H9 (cell line): ENCODE data around the gene RAB11A. TPM values are rescaled to one million over a fixed set of nuclear protein-coding genes. Genes with fewer than 3 reads are reported as not detected.

Experiments
- DNase-seq: peaks from one replicate; pipeline ENCODE4 v3.0.0-alpha.2; 2017
- H2AFZ ChIP-seq: one replicate; pipeline ENCODE4 v1.6.1; 2013; ENCODE audit warnings: mild to moderate bottlenecking, low read length, control low read depth, moderate library complexity
- H2AK5ac ChIP-seq: 2 replicates; pipeline ENCODE4 v1.6.1; 2013; ENCODE audit warnings: low read length, control low read depth, mixed read lengths; ENCODE audit not compliant: insufficient read length
- H2BK120ac ChIP-seq: one replicate; pipeline ENCODE4 v1.6.1; 2013; ENCODE audit warnings: low read depth, mild to moderate bottlenecking, low read length, control low read depth, inconsistent platforms; ENCODE audit not compliant: poor library complexity, severe bottlenecking
- H2BK12ac ChIP-seq: 2 replicates; pipeline ENCODE4 v1.6.1; 2013; ENCODE audit warnings: low read length, control low read depth, mixed read lengths, low read depth; ENCODE audit not compliant: insufficient read length
- H2BK15ac ChIP-seq: 2 replicates; pipeline ENCODE4 v1.6.1; 2013; ENCODE audit warnings: low read depth, low read length, control low read depth
- H2BK20ac ChIP-seq: one replicate; pipeline ENCODE4 v1.6.1; 2013; ENCODE audit warnings: low read depth, mild to moderate bottlenecking, low read length, control low read depth, inconsistent platforms; ENCODE audit not compliant: poor library complexity, severe bottlenecking
- H2BK5ac ChIP-seq: 2 replicates; pipeline ENCODE4 v1.6.1; 2013; ENCODE audit warnings: low read length, control low read depth, mixed read lengths; ENCODE audit not compliant: insufficient read length
- H3K14ac ChIP-seq: 2 replicates; pipeline ENCODE4 v1.6.1; 2013; ENCODE audit warnings: low read length, control low read depth; ENCODE audit not compliant: insufficient read depth
- H3K18ac ChIP-seq: 2 replicates; pipeline ENCODE4 v1.6.1; 2013; ENCODE audit warnings: low read depth, mild to moderate bottlenecking, mixed read lengths, low read length, control low read depth; ENCODE audit not compliant: insufficient read length
- H3K23ac ChIP-seq: 2 replicates; pipeline ENCODE4 v1.6.1; 2013; ENCODE audit warnings: low read length, control low read depth, mixed read lengths, low read depth; ENCODE audit not compliant: insufficient read length
- H3K23me2 ChIP-seq: 2 replicates; pipeline ENCODE4 v1.6.1; 2013; ENCODE audit warnings: low read depth, mild to moderate bottlenecking, mixed read lengths, low read length, control low read depth; ENCODE audit not compliant: insufficient read length, poor library complexity, severe bottlenecking
- H3K27ac ChIP-seq: 2 replicates; pipeline ENCODE4 v1.5.1; 2013; ENCODE audit warnings: low read length, control low read depth, mixed read lengths, low read depth; ENCODE audit not compliant: insufficient read length
- H3K27me3 ChIP-seq: 2 replicates; pipeline ENCODE4 v1.6.1; 2013; ENCODE audit warnings: low read length, control low read depth, inconsistent platforms; ENCODE audit not compliant: insufficient read depth
- H3K4ac ChIP-seq: 2 replicates; pipeline ENCODE4 v1.6.1; 2013; ENCODE audit warnings: low read depth, mild to moderate bottlenecking, control low read depth, inconsistent platforms, low read length, moderate library complexity
- H3K4me1 ChIP-seq: 2 replicates; pipeline ENCODE4 v1.6.1; 2013; ENCODE audit warnings: low read length, control low read depth, inconsistent platforms; ENCODE audit not compliant: insufficient read depth
- H3K4me2 ChIP-seq: 2 replicates; pipeline ENCODE4 v1.6.1; 2013; ENCODE audit warnings: low read length, control low read depth, mixed read lengths; ENCODE audit not compliant: insufficient read length, insufficient read depth
- H3K56ac ChIP-seq: 2 replicates; pipeline ENCODE4 v1.6.1; 2013; ENCODE audit warnings: low read depth, mild to moderate bottlenecking, mixed read lengths, low read length, control low read depth; ENCODE audit not compliant: insufficient read length
- H3K79me1 ChIP-seq: 2 replicates; pipeline ENCODE4 v1.6.1; 2013; ENCODE audit warnings: low read depth, mild to moderate bottlenecking, moderate library complexity, low read length, control low read depth, inconsistent platforms; ENCODE audit not compliant: insufficient read depth, poor library complexity, severe bottlenecking
- H3K79me2 ChIP-seq: 2 replicates; pipeline ENCODE4 v1.6.1; 2013; ENCODE audit warnings: low read length, control low read depth, inconsistent platforms; ENCODE audit not compliant: insufficient read depth
- H3K9ac ChIP-seq: 2 replicates; pipeline ENCODE4 v1.6.1; 2013; ENCODE audit warnings: low read length, control low read depth, mixed read lengths; ENCODE audit not compliant: insufficient read length; ENCODE audit errors: extremely low read depth
- H3K9me3 ChIP-seq: one replicate; pipeline ENCODE4 v1.6.1; 2013; ENCODE audit warnings: low read depth, low read length, inconsistent platforms; ENCODE audit not compliant: control insufficient read depth
- H3T11ph ChIP-seq: one replicate; pipeline ENCODE4 v1.6.1; 2013; ENCODE audit warnings: mild to moderate bottlenecking, low read length, control low read depth, inconsistent platforms
- H4K20me1 ChIP-seq: one replicate; pipeline ENCODE4 v1.6.1; 2013; ENCODE audit not compliant: control insufficient read depth, insufficient read length, insufficient read depth
- H4K5ac ChIP-seq: 2 replicates; pipeline ENCODE4 v1.6.1; 2013; ENCODE audit warnings: low read depth, mild to moderate bottlenecking, mixed read lengths, low read length, control low read depth; ENCODE audit not compliant: insufficient read length
- H4K8ac ChIP-seq: replicated peaks from 2 replicates; pipeline ENCODE4 v1.6.1; 2013; ENCODE audit warnings: low read length, control low read depth, mixed read lengths, low read depth; ENCODE audit not compliant: insufficient read length
- H4K91ac ChIP-seq: 2 replicates; pipeline ENCODE4 v1.6.1; 2013; ENCODE audit warnings: low read depth, mild to moderate bottlenecking, moderate library complexity, mixed read lengths, low read length, control low read depth; ENCODE audit not compliant: insufficient read length
- H3K27ac Mint-ChIP-seq, 3 experiments: 2 replicates in 2 of 3; 3 replicates in 1 of 3; pipeline ENCODE4 v1.8.0; 2020 to 2021; ENCODE audit warnings: mixed read lengths in 3 of 3, mild to moderate bottlenecking in 1 of 3, moderate library complexity in 1 of 3
- H3K27me3 Mint-ChIP-seq: 2 replicates; pipeline ENCODE4 v1.8.0; 2021; ENCODE audit warnings: low read depth, mild to moderate bottlenecking, moderate library complexity, mixed read lengths
- H3K36me3 Mint-ChIP-seq, 3 experiments: 2 replicates in 2 of 3; 3 replicates in 1 of 3; pipeline ENCODE4 v1.8.0; 2020 to 2021; ENCODE audit warnings: low read depth in 3 of 3, mixed read lengths in 3 of 3; ENCODE audit not compliant: insufficient read depth in 1 of 3
- H3K4me1 Mint-ChIP-seq, 2 experiments: 2 replicates each; pipeline ENCODE4 v1.8.0; 2020; ENCODE audit warnings: mixed read lengths in 2 of 2
- H3K4me3 Mint-ChIP-seq, 2 experiments: 2 replicates in 1 of 2; 3 replicates in 1 of 2; pipeline ENCODE4 v1.8.0; 2020 to 2021; ENCODE audit warnings: mild to moderate bottlenecking in 2 of 2, mixed read lengths in 2 of 2, moderate library complexity in 1 of 2
- H3K9me3 Mint-ChIP-seq, 2 experiments: 2 replicates in 1 of 2; 3 replicates in 1 of 2; pipeline ENCODE4 v1.8.0; 2020; ENCODE audit warnings: mild to moderate bottlenecking in 2 of 2, mixed read lengths in 2 of 2, moderate library complexity in 1 of 2
- WGBS: extraction: QIAGEN DNeasy Blood & Tissue Kit; methylation state at CpG from one replicate; pipeline ENCODE4 v1.1.7; 2013; ENCODE audit warnings: missing lambda C conversion rate, low lambda C conversion rate, mixed read lengths; ENCODE audit not compliant: insufficient read length; ENCODE audit errors: extremely low coverage; 5-methylcytosine and 5-hydroxymethylcytosine counted together
- total RNA-seq: library from RNA; stranded (reverse); gene quantifications from 2 replicates; pipeline ENCODE4 v1.2.1, GENCODE V29; 2021
- TF ChIP-seq, protein P1 (sequence below): fragments of 200-600 bp; sonication (generic); conservative IDR thresholded peaks from 3 replicates; pipeline ENCODE4 v1.8.0; 2021; ENCODE audit warnings: antibody characterized with exemption, mild to moderate bottlenecking

The RAB11A gene
- total RNA-seq, 1 experiment from 2014 or later: 217 TPM

DNA sequence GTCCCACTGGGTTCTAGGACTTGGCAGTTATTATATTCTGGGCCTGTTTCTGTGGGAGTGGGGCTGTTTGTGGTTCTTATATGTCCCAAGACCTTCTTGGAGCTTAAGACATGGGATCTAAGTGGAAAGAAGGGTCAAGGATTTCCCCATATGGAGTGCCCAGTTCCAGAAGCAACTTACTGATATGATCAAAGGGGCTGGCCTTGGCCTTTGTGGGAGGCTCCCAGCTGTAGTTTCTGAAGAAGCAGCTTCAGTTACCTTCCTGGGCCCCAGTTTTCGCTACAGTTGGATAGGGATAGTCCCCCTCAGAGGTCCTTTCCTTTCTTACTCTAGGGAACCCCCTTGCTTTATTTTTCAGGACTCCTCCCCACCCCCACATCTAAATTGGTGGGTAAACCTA lies 56.0 kb downstream of the RAB11A start:
- no peaks in the 10 kb centered on the region for H3K27me3 ChIP-seq
- no peaks in the 10 kb centered on the region for H3K79me1 ChIP-seq
- no peak overlapping the region for H2BK5ac ChIP-seq
- no peak overlapping the region for H2BK12ac ChIP-seq
- no peak overlapping the region for H3T11ph ChIP-seq
- peaks cover 2% of the 10 kb centered on the region; the same call in 1 of the 2 replicates for H3K4me1 ChIP-seq
- TF ChIP-seq, protein P1, sequence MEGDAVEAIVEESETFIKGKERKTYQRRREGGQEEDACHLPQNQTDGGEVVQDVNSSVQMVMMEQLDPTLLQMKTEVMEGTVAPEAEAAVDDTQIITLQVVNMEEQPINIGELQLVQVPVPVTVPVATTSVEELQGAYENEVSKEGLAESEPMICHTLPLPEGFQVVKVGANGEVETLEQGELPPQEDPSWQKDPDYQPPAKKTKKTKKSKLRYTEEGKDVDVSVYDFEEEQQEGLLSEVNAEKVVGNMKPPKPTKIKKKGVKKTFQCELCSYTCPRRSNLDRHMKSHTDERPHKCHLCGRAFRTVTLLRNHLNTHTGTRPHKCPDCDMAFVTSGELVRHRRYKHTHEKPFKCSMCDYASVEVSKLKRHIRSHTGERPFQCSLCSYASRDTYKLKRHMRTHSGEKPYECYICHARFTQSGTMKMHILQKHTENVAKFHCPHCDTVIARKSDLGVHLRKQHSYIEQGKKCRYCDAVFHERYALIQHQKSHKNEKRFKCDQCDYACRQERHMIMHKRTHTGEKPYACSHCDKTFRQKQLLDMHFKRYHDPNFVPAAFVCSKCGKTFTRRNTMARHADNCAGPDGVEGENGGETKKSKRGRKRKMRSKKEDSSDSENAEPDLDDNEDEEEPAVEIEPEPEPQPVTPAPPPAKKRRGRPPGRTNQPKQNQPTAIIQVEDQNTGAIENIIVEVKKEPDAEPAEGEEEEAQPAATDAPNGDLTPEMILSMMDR: no peak
- no peak overlapping the region for H3K27ac Mint-ChIP-seq
- H3K18ac ChIP-seq: no peak overlapping the region
- no peaks in the 10 kb centered on the region for H3K23me2 ChIP-seq
- no peak overlapping the region for H3K4me3 Mint-ChIP-seq
- no peak overlapping the region for H2BK15ac ChIP-seq
- H4K5ac ChIP-seq: no peak overlapping the region
- H4K8ac ChIP-seq: no peak overlapping the region
- no peak overlapping the region for H3K4me2 ChIP-seq
- WGBS: no CpG with 5 or more reads among the region's 1 CpG
- no peak overlapping the region for H2AFZ ChIP-seq
- H3K9ac ChIP-seq: no peak overlapping the region
- no peak overlapping the region for H3K56ac ChIP-seq
- no peak overlapping the region for H2AK5ac ChIP-seq
- no peak overlapping the region for H3K4ac ChIP-seq
- H4K91ac ChIP-seq: no peak overlapping the region
- no peak overlapping the region for H3K14ac ChIP-seq
- no peaks in the 10 kb centered on the region for H3K79me2 ChIP-seq
- H3K4me1 Mint-ChIP-seq: peaks cover 20 to 36% of the 10 kb centered on the region in 2 experiments
- no peak overlapping the region for H2BK120ac ChIP-seq
- H3K27ac ChIP-seq: no peak overlapping the region
- H3K23ac ChIP-seq: no peak overlapping the region
- no peaks in the 10 kb centered on the region for H3K9me3 Mint-ChIP-seq
- no peaks in the 10 kb centered on the region for H4K20me1 ChIP-seq
- H3K27me3 Mint-ChIP-seq: no peaks in the 10 kb centered on the region
- DNase-seq: no peak
- H3K9me3 ChIP-seq: no peaks in the 10 kb centered on the region
- no peak overlapping the region for H2BK20ac ChIP-seq
- no peaks in the 10 kb centered on the region for H3K36me3 Mint-ChIP-seq
